HEK293 (cell line): ENCODE data around the gene PLD5.
A peak's percentile ranks its signal among the peaks of the same experiment; 100 is the strongest.

Experiments
- CTCF ChIA-PET: fragments of 350-600 bp; formaldehyde crosslinking; extraction: SDS; loops from one replicate; lab custom pipeline; 2021; ENCODE audit warnings: antibody characterized with exemption; lab: Yijun Ruan, JAX
- POLR2A ChIA-PET: fragments of 300-600 bp; formaldehyde crosslinking; extraction: SDS; loops from one replicate; lab custom pipeline; 2020; ENCODE audit warnings: antibody characterized with exemption, inconsistent platforms; lab: Yijun Ruan, JAX
- H3K27ac ChIP-seq: fragments of 200-500 bp; sonication (Bioruptor generic); 2 replicates; pipeline ENCODE4 v1.5.1; 2014; ENCODE audit warnings: low read depth, low read length, control low read depth, inconsistent platforms; ENCODE audit errors: extremely low read depth
- H3K36me3 ChIP-seq, 2 experiments: fragments of 200-500 bp in 1 of 2; sonication (Bioruptor generic) in 1 of 2; 1 replicate in 1 of 2; 2 replicates in 1 of 2; pipeline ENCODE4 v1.5.1; 2014 to 2017; ENCODE audit warnings: inconsistent platforms in 2 of 2, low read length in 2 of 2; ENCODE audit not compliant: control insufficient read depth in 2 of 2, insufficient read depth in 1 of 2
- H3K4me1 ChIP-seq: fragments of 200-500 bp; sonication (Bioruptor generic); 2 replicates; pipeline ENCODE4 v1.5.1; 2014; ENCODE audit warnings: mild to moderate bottlenecking, low read length, inconsistent platforms; ENCODE audit not compliant: control insufficient read depth, insufficient read depth
- H3K4me3 ChIP-seq: 2 replicates; pipeline ENCODE4 v1.5.1; 2011; ENCODE audit warnings: low read depth, mild to moderate bottlenecking, control low read depth, low read length, moderate library complexity
- H3K9me3 ChIP-seq: fragments of 200-500 bp; sonication (Bioruptor generic); 2 replicates; pipeline ENCODE4 v1.5.1; 2014; ENCODE audit warnings: low read depth, low read length, inconsistent platforms; ENCODE audit not compliant: control insufficient read depth, insufficient read depth
- KLF8 ChIP-seq: fragments of 450-650 bp; formaldehyde crosslinking; IDR thresholded peaks from 2 replicates; pipeline ENCODE4 v1.5.1; 2016; ENCODE audit warnings: missing biosample characterization, missing genetic modification characterization
- RBAK ChIP-seq: fragments of 450-650 bp; formaldehyde crosslinking; IDR thresholded peaks from 2 replicates; pipeline ENCODE4 v1.5.1; 2016; ENCODE audit warnings: missing biosample characterization, missing genetic modification characterization
- ZNF114 ChIP-seq: fragments of 450-650 bp; formaldehyde crosslinking; IDR thresholded peaks from 2 replicates; pipeline ENCODE4 v1.5.0; 2017; ENCODE audit warnings: missing biosample characterization, missing genetic modification characterization
- ZNF248 ChIP-seq: fragments of 450-650 bp; formaldehyde crosslinking; IDR thresholded peaks from 2 replicates; pipeline ENCODE4 v1.5.1; 2017; ENCODE audit warnings: missing biosample characterization, missing genetic modification characterization
- ZNF292 ChIP-seq: fragments of 450-650 bp; formaldehyde crosslinking; IDR thresholded peaks from 2 replicates; pipeline ENCODE4 v1.5.1; 2016; ENCODE audit warnings: low read depth, missing biosample characterization, missing genetic modification characterization, borderline replicate concordance
- ZNF514 ChIP-seq: fragments of 450-650 bp; formaldehyde crosslinking; IDR thresholded peaks from 2 replicates; pipeline ENCODE4 v1.5.1; 2016; ENCODE audit warnings: missing biosample characterization, missing genetic modification characterization
- ZNF558 ChIP-seq: fragments of 450-650 bp; formaldehyde crosslinking; IDR thresholded peaks from 2 replicates; pipeline ENCODE4 v1.5.1; 2016; ENCODE audit warnings: missing biosample characterization, missing genetic modification characterization
- ZNF776 ChIP-seq: fragments of 450-650 bp; formaldehyde crosslinking; IDR thresholded peaks from 2 replicates; pipeline ENCODE4 v1.5.0; 2017; ENCODE audit warnings: missing biosample characterization, missing genetic modification characterization, borderline replicate concordance
- ZSCAN23 ChIP-seq: fragments of 450-650 bp; formaldehyde crosslinking; IDR thresholded peaks from 2 replicates; pipeline ENCODE4 v1.5.1; 2016; ENCODE audit warnings: missing biosample characterization, missing genetic modification characterization
- TF ChIP-seq, protein P1 (sequence below): fragments of 450-650 bp; formaldehyde crosslinking; IDR thresholded peaks from 2 replicates; pipeline ENCODE4 v1.5.1; 2017; ENCODE audit warnings: missing biosample characterization, missing genetic modification characterization
- TF ChIP-seq, protein P2 (sequence below): fragments of 450-650 bp; formaldehyde crosslinking; IDR thresholded peaks from 2 replicates; pipeline ENCODE4 v1.5.1; 2016; ENCODE audit warnings: missing biosample characterization, missing genetic modification characterization
- TF ChIP-seq, protein P3 (sequence below): fragments of 450-650 bp; formaldehyde crosslinking; IDR thresholded peaks from 2 replicates; pipeline ENCODE4 v1.5.1; 2016; ENCODE audit warnings: missing biosample characterization, missing genetic modification characterization
- TF ChIP-seq, protein P4 (sequence below): fragments of 450-650 bp; formaldehyde crosslinking; IDR thresholded peaks from 2 replicates; pipeline ENCODE4 v1.5.1; 2016; ENCODE audit warnings: missing biosample characterization, missing genetic modification characterization
- TF ChIP-seq, protein P5 (sequence below): fragments of 450-650 bp; formaldehyde crosslinking; IDR thresholded peaks from 2 replicates; pipeline ENCODE4 v1.5.1; 2016; ENCODE audit warnings: missing biosample characterization, missing genetic modification characterization
- TF ChIP-seq, protein P6 (sequence below): fragments of 450-650 bp; formaldehyde crosslinking; IDR thresholded peaks from 2 replicates; pipeline ENCODE4 v1.5.1; 2017; ENCODE audit warnings: missing biosample characterization, missing genetic modification characterization

PLD5 gene

DNA sequence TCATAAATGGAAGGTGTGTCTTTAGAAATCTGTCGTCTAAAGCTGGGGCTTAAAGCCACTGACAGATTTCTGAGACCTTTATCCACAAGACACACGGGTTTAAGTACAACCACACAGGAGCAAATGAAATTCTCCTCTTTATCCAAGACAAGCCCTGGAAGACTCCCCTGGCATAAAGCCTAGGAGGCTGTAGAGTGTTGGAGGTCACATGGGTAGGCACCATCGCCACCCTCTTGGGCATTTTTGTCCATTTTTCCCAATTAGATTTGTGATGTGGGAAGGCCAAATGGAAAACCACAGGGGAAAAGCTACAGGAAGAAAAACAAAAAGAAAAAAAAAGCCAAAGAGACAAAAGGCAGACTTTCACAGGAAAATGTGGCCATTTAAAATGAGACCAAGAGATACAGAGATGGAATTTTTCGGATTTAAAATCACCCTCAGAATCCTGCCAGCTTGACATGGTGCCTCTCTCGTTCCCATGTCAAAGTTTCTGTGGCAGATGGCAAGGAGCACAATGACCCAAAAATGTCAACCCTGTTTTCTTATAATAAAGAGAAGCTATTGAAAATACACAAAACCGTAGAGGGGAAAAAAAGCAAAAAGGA is 91.9 kb downstream of the PLD5 start:
- POLR2A ChIA-PET, result no interaction called here
- H3K9me3 ChIP-seq, result no peaks in the 10 kb centered on the region
- no peak overlapping the region for H3K4me3 ChIP-seq
- H3K27ac ChIP-seq, result no peak overlapping the region
- TF ChIP-seq, protein P1, sequence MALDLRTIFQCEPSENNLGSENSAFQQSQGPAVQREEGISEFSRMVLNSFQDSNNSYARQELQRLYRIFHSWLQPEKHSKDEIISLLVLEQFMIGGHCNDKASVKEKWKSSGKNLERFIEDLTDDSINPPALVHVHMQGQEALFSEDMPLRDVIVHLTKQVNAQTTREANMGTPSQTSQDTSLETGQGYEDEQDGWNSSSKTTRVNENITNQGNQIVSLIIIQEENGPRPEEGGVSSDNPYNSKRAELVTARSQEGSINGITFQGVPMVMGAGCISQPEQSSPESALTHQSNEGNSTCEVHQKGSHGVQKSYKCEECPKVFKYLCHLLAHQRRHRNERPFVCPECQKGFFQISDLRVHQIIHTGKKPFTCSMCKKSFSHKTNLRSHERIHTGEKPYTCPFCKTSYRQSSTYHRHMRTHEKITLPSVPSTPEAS (tag by site-specific recombination), result no peak
- TF ChIP-seq, protein P2, sequence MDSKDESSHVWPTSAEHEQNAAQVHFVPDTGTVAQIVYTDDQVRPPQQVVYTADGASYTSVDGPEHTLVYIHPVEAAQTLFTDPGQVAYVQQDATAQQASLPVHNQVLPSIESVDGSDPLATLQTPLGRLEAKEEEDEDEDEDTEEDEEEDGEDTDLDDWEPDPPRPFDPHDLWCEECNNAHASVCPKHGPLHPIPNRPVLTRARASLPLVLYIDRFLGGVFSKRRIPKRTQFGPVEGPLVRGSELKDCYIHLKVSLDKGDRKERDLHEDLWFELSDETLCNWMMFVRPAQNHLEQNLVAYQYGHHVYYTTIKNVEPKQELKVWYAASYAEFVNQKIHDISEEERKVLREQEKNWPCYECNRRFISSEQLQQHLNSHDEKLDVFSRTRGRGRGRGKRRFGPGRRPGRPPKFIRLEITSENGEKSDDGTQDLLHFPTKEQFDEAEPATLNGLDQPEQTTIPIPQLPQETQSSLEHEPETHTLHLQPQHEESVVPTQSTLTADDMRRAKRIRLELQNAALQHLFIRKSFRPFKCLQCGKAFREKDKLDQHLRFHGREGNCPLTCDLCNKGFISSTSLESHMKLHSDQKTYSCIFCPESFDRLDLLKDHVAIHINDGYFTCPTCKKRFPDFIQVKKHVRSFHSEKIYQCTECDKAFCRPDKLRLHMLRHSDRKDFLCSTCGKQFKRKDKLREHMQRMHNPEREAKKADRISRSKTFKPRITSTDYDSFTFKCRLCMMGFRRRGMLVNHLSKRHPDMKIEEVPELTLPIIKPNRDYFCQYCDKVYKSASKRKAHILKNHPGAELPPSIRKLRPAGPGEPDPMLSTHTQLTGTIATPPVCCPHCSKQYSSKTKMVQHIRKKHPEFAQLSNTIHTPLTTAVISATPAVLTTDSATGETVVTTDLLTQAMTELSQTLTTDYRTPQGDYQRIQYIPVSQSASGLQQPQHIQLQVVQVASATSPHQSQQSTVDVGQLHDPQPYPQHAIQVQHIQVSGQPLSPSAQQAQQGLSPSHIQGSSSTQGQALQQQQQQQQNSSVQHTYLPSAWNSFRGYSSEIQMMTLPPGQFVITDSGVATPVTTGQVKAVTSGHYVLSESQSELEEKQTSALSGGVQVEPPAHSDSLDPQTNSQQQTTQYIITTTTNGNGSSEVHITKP (tag by site-specific recombination), result no peak
- TF ChIP-seq, protein P3, sequence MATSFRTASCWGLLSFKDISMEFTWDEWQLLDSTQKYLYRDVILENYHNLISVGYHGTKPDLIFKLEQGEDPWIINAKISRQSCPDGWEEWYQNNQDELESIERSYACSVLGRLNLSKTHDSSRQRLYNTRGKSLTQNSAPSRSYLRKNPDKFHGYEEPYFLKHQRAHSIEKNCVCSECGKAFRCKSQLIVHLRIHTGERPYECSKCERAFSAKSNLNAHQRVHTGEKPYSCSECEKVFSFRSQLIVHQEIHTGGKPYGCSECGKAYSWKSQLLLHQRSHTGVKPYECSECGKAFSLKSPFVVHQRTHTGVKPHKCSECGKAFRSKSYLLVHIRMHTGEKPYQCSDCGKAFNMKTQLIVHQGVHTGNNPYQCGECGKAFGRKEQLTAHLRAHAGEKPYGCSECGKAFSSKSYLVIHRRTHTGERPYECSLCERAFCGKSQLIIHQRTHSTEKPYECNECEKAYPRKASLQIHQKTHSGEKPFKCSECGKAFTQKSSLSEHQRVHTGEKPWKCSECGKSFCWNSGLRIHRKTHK (tag by site-specific recombination), result no peak
- TF ChIP-seq, protein P4, sequence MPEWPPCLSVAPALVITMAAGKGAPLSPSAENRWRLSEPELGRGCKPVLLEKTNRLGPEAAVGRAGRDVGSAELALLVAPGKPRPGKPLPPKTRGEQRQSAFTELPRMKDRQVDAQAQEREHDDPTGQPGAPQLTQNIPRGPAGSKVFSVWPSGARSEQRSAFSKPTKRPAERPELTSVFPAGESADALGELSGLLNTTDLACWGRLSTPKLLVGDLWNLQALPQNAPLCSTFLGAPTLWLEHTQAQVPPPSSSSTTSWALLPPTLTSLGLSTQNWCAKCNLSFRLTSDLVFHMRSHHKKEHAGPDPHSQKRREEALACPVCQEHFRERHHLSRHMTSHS (tag by site-specific recombination), result no peak
- no peak for TF ChIP-seq ZNF248
- no peak for TF ChIP-seq ZNF292 (tag by site-specific recombination)
- no peak for TF ChIP-seq KLF8 (tag by site-specific recombination)
- TF ChIP-seq ZNF114 (tag by site-specific recombination), result no peak
- TF ChIP-seq ZNF514 (tag by site-specific recombination), result no peak
- TF ChIP-seq, protein P5, sequence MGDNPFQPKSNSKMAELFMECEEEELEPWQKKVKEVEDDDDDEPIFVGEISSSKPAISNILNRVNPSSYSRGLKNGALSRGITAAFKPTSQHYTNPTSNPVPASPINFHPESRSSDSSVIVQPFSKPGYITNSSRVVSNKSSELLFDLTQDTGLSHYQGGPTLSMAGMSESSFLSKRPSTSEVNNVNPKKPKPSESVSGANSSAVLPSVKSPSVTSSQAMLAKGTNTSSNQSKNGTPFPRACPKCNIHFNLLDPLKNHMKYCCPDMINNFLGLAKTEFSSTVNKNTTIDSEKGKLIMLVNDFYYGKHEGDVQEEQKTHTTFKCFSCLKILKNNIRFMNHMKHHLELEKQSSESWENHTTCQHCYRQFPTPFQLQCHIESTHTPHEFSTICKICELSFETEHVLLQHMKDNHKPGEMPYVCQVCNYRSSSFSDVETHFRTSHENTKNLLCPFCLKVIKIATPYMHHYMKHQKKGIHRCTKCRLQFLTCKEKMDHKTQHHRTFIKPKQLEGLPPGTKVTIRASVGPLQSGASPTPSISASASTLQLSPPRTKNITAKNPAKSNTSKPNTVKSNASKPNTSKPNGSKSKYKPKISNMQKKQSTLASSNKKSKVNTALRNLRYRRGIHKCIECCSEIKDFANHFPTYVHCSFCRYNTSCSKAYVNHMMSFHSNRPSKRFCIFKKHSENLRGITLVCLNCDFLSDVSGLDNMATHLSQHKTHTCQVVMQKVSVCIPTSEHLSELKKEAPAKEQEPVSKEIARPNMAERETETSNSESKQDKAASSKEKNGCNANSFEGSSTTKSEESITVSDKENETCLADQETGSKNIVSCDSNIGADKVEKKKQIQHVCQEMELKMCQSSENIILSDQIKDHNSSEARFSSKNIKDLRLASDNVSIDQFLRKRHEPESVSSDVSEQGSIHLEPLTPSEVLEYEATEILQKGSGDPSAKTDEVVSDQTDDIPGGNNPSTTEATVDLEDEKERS (tag by site-specific recombination), result no peak
- TF ChIP-seq ZNF776 (tag by site-specific recombination), result no peak
- TF ChIP-seq, all 188 proteins: peak for 0
- no peaks in the 10 kb centered on the region for H3K4me1 ChIP-seq
- CTCF ChIA-PET, result interaction anchor here (0.6 to 1.2 kb wide), 2 partner anchors 22 to 212 kb away, joined by 3 to 7 read pairs; no protein-coding TSS in a partner anchor
- H3K36me3 ChIP-seq, result no peaks in the 10 kb centered on the region

DNA sequence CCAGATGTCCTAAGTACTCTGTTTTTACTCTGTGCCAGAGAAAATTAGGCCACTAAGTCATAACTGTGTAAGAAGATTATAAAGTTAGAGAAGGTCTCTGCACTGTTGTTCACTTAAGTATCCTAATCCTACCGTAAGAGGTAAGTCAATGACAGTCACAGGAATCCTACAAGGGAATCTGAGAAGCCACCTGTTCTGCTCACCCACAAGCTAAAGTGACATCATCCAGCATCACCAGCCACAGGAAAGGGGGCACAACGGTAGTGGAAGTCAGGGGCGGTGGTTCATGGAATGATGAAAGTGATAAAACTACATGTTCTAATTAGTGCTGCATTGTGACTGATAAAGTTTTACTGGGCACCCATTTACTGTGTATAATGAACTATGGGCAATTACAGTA is 92.7 kb downstream of the PLD5 start:
- H3K9me3 ChIP-seq, result no peaks in the 10 kb centered on the region
- no peak overlapping the region for H3K27ac ChIP-seq
- CTCF ChIA-PET, result no interaction called here
- no peaks in the 10 kb centered on the region for H3K4me1 ChIP-seq
- no peak for TF ChIP-seq ZSCAN23
- TF ChIP-seq, protein P6, sequence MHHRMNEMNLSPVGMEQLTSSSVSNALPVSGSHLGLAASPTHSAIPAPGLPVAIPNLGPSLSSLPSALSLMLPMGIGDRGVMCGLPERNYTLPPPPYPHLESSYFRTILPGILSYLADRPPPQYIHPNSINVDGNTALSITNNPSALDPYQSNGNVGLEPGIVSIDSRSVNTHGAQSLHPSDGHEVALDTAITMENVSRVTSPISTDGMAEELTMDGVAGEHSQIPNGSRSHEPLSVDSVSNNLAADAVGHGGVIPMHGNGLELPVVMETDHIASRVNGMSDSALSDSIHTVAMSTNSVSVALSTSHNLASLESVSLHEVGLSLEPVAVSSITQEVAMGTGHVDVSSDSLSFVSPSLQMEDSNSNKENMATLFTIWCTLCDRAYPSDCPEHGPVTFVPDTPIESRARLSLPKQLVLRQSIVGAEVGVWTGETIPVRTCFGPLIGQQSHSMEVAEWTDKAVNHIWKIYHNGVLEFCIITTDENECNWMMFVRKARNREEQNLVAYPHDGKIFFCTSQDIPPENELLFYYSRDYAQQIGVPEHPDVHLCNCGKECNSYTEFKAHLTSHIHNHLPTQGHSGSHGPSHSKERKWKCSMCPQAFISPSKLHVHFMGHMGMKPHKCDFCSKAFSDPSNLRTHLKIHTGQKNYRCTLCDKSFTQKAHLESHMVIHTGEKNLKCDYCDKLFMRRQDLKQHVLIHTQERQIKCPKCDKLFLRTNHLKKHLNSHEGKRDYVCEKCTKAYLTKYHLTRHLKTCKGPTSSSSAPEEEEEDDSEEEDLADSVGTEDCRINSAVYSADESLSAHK (tag by site-specific recombination), result no peak
- peak; percentile 84 for TF ChIP-seq ZNF558
- TF ChIP-seq RBAK (tag by site-specific recombination), result no peak
- no peak overlapping the region for H3K4me3 ChIP-seq
- no peaks in the 10 kb centered on the region for H3K36me3 ChIP-seq
- POLR2A ChIA-PET, result no interaction called here
